ENCODE results near the gene KRTAP4-16.

DNA sequence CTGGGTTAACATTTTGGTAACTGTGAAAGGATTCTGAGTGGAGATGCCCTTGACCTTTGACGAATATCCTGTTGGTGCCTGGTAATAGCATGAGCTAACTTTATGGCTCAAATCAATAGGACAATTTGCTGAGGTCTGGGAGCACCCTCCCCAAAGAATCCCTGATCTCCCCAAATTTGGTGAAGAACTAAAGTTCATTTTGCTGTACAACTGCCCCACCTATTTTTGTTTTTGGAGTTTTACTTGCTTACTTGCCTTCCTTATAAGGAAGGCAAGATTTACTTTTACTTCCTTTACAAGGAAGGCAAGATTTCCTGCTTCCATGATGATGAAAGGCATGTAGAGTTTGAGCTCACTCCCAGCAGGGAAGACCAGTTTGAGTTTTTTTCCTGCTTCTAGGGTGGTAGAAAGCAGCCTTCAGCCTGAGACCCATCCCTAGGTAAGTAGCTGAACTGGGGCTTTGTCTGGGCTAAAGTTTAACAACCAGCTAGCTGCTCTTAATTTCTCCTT is 6.0 kb upstream of the KRTAP4-16 start:
- TF ChIP-seq, protein P1, sequence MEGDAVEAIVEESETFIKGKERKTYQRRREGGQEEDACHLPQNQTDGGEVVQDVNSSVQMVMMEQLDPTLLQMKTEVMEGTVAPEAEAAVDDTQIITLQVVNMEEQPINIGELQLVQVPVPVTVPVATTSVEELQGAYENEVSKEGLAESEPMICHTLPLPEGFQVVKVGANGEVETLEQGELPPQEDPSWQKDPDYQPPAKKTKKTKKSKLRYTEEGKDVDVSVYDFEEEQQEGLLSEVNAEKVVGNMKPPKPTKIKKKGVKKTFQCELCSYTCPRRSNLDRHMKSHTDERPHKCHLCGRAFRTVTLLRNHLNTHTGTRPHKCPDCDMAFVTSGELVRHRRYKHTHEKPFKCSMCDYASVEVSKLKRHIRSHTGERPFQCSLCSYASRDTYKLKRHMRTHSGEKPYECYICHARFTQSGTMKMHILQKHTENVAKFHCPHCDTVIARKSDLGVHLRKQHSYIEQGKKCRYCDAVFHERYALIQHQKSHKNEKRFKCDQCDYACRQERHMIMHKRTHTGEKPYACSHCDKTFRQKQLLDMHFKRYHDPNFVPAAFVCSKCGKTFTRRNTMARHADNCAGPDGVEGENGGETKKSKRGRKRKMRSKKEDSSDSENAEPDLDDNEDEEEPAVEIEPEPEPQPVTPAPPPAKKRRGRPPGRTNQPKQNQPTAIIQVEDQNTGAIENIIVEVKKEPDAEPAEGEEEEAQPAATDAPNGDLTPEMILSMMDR (IDR thresholded peaks at IDR 0.05) = no peak
- TF ChIP-seq EZH2 (IDR thresholded peaks at IDR 0.05; ENCODE audit: borderline replicate concordance, insufficient read depth, low read depth, low read length, poor library complexity, severe bottlenecking) = no peak

Data from B cell (primary cell).